MM.1S (cell line): ENCODE measurements around the gene TUBD1.

Source experiments
- EZH2phosphoT487 ChIP-seq: fragments of 300-600 bp; sonication (generic); IDR thresholded peaks from 2 replicates; pipeline ENCODE4 v1.6.1; 2018; ENCODE audit warnings: antibody characterized with exemption, low read length
- TF ChIP-seq, protein P1 (sequence below): fragments of 300-600 bp; sonication (generic); IDR thresholded peaks from 2 replicates; pipeline ENCODE4 v1.5.1; 2016; ENCODE audit warnings: antibody characterized with exemption, low read length, mixed read lengths

DNA sequence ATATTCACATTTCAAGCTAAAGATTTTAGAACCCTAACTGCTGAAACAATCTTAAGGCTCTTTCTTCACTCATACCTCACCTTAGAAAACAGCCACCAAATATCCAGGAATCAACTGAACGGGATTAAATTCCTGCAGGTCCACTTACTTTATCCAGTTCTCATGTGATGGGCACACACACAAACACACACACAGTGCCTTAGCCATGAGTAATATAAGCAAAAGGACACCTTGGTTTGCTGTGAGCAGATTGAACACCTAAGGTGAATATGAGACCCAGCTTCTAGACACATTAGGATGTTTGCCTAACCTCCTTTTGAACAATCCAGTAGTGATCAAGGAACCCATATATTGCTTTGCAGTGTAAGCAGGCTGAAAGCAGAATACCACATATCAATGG is 81.5 kb downstream of the TUBD1 start:
- TF ChIP-seq, protein P1, sequence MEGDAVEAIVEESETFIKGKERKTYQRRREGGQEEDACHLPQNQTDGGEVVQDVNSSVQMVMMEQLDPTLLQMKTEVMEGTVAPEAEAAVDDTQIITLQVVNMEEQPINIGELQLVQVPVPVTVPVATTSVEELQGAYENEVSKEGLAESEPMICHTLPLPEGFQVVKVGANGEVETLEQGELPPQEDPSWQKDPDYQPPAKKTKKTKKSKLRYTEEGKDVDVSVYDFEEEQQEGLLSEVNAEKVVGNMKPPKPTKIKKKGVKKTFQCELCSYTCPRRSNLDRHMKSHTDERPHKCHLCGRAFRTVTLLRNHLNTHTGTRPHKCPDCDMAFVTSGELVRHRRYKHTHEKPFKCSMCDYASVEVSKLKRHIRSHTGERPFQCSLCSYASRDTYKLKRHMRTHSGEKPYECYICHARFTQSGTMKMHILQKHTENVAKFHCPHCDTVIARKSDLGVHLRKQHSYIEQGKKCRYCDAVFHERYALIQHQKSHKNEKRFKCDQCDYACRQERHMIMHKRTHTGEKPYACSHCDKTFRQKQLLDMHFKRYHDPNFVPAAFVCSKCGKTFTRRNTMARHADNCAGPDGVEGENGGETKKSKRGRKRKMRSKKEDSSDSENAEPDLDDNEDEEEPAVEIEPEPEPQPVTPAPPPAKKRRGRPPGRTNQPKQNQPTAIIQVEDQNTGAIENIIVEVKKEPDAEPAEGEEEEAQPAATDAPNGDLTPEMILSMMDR: no peak
- TF ChIP-seq EZH2phosphoT487: no peak
